ENCODE data around the gene TACC2.

DNA sequence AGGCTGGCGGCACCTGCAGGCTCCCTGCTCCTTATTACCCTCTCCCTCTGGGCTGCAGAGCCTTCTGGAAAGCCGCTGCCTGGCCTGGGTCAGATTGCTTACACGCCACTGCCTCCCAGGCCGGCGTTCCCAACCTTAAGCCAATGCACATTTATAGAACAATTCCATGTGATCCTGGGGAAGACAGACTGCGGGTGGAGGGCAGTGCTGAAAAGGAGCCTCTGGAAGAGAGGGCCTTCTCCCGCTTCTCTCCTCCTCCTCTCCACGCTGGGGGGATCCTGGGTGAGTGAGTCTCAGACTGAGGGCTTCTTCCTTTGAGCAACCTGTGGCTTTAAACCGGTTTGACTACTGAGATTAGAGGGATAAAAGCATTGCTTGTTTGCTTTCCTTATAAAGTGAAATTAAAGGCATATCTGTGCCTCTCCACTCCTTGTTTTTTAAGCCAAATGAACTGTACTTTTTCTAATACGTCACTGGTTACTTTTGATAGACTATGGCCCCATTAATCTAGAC, 5.5 kb downstream of the TACC2 start:
- TF ChIP-seq, protein P1, sequence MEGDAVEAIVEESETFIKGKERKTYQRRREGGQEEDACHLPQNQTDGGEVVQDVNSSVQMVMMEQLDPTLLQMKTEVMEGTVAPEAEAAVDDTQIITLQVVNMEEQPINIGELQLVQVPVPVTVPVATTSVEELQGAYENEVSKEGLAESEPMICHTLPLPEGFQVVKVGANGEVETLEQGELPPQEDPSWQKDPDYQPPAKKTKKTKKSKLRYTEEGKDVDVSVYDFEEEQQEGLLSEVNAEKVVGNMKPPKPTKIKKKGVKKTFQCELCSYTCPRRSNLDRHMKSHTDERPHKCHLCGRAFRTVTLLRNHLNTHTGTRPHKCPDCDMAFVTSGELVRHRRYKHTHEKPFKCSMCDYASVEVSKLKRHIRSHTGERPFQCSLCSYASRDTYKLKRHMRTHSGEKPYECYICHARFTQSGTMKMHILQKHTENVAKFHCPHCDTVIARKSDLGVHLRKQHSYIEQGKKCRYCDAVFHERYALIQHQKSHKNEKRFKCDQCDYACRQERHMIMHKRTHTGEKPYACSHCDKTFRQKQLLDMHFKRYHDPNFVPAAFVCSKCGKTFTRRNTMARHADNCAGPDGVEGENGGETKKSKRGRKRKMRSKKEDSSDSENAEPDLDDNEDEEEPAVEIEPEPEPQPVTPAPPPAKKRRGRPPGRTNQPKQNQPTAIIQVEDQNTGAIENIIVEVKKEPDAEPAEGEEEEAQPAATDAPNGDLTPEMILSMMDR (IDR thresholded peaks at IDR 0.05) = no peak
- no peak for TF ChIP-seq POLR2A (IDR thresholded peaks at IDR 0.05)
